K562 (cell line): ENCODE data around the gene PTPN1. TPM values are rescaled to one million over a fixed set of nuclear protein-coding genes. Genes with fewer than 3 reads are reported as not detected.
A peak's percentile ranks its signal among the peaks of the same experiment; 100 is the strongest.

ENCODE experiments used
- CBX1 ChIP-seq: sonication (generic); IDR thresholded peaks from 2 replicates; pipeline ENCODE4 v1.6.1; 2016; ENCODE audit warnings: antibody characterized with exemption, low read depth, mild to moderate bottlenecking
- DPF2 ChIP-seq: fragments of 450-650 bp; IDR thresholded peaks from 2 replicates; pipeline ENCODE4 v1.6.1; 2016
- FOSL1 ChIP-seq: fragments of 200-800 bp; sonication (Bioruptor generic); conservative IDR thresholded peaks from 2 replicates; pipeline ENCODE4 v1.6.1; 2016; ENCODE audit warnings: missing genetic modification characterization, missing compliant biosample characterization
- HINFP ChIP-seq: fragments of 450-650 bp; conservative IDR thresholded peaks from 2 replicates; pipeline ENCODE4 v1.6.1; 2016; ENCODE audit warnings: missing genetic modification characterization, low read depth, mild to moderate bottlenecking, control low read depth, missing compliant biosample characterization
- KHSRP ChIP-seq: fragments of 450-650 bp; IDR thresholded peaks from 2 replicates; pipeline ENCODE4 v1.6.1; 2017
- PHB ChIP-seq: fragments of 250-450 bp; sonication (Bioruptor Pico); IDR thresholded peaks from 2 replicates; pipeline ENCODE4 v1.5.0; 2021
- PHF8 ChIP-seq: fragments of 200-600 bp; sonication (generic); IDR thresholded peaks from 2 replicates; pipeline ENCODE4 v1.6.1; 2012; ENCODE audit warnings: mixed run types, mild to moderate bottlenecking, inconsistent platforms, low read length, moderate library complexity, borderline replicate concordance
- POLR2A ChIP-seq: fragments of 450-650 bp; conservative IDR thresholded peaks from 2 replicates; pipeline ENCODE4 v1.6.1; 2016
- POLR3G ChIP-seq: IDR thresholded peaks from 2 replicates; pipeline ENCODE4 v1.6.1; 2011; ENCODE audit not compliant: insufficient read length, insufficient replicate concordance; ENCODE audit errors: extremely low read depth
- PTTG1 ChIP-seq: fragments of 450-650 bp; IDR thresholded peaks from 2 replicates; pipeline ENCODE4 v1.6.1; 2016; ENCODE audit warnings: low read depth, mild to moderate bottlenecking, missing genetic modification characterization, missing compliant biosample characterization
- RBFOX2 ChIP-seq: fragments of 200-400 bp; formaldehyde crosslinking; IDR thresholded peaks from 2 replicates; pipeline ENCODE4 v1.6.1; 2017; ENCODE audit warnings: low read depth, mild to moderate bottlenecking, low read length, moderate library complexity
- RBM17 ChIP-seq: fragments of 200-400 bp; formaldehyde crosslinking; IDR thresholded peaks from 2 replicates; pipeline ENCODE4 v1.6.1; 2017; ENCODE audit warnings: low read depth, mild to moderate bottlenecking, low read length, borderline replicate concordance
- SNRNP70 ChIP-seq: fragments of 200-400 bp; formaldehyde crosslinking; optimal IDR thresholded peaks from 2 replicates; pipeline ENCODE3; 2017; ENCODE audit warnings: low read depth, low read length
- SPI1 ChIP-seq: IDR thresholded peaks from 2 replicates; pipeline ENCODE4 v1.6.1; 2011; ENCODE audit warnings: low read depth, low read length, control low read depth, borderline replicate concordance
- ZNF507 ChIP-seq: conservative IDR thresholded peaks from 2 replicates; pipeline ENCODE4 v1.6.1; 2017; ENCODE audit warnings: missing genetic modification characterization, missing compliant biosample characterization
- ZNF696 ChIP-seq: fragments of 250-450 bp; sonication (Bioruptor Pico); conservative IDR thresholded peaks from 2 replicates; pipeline ENCODE4 v1.4.0; 2020; ENCODE audit warnings: mild to moderate bottlenecking, moderate library complexity
- ZNF76 ChIP-seq: fragments of 250-450 bp; sonication (Bioruptor Pico); IDR thresholded peaks from 2 replicates; pipeline ENCODE4 v1.4.0; 2020; ENCODE audit warnings: mild to moderate bottlenecking, moderate library complexity, borderline replicate concordance
- ZZZ3 ChIP-seq: fragments of 450-650 bp; IDR thresholded peaks from 2 replicates; pipeline ENCODE4 v1.6.1; 2016; ENCODE audit warnings: antibody characterized with exemption, mild to moderate bottlenecking, moderate library complexity
- polyA plus RNA-seq, 8 experiments: library from polyadenylated mRNA; depleted of rRNA in 4 of 8; stranded (reverse) in 5 of 8; unstranded in 3 of 8; fragments of >200 nt; fragmentation: Nextera tagmentation in 2 of 8; fragmentation: Illumina TruSeq in 1 of 8; extraction: Ambion mirVana in 2 of 8; extraction: Trizol in 1 of 8; gene quantifications; 2 replicates each; pipeline versions ENCODE4 v1.2.1 to v1.2.3, GENCODE V29; 2011 to 2014; ENCODE audit warnings: inconsistent platforms in 1 of 8, missing spikeins in 1 of 8
- total RNA-seq, 7 experiments: library from RNA; depleted of rRNA in 6 of 7; stranded (reverse); fragments of >200 nt in 6 of 7; fragmentation: Illumina TruSeq in 2 of 7; extraction: Trizol in 2 of 7; gene quantifications; 2 replicates each; pipeline versions ENCODE4 v1.2.1 to v1.2.3, GENCODE V29; 2011 to 2021; ENCODE audit warnings: low replicate concordance in 1 of 7
- TF ChIP-seq, protein P1 (sequence below): IDR thresholded peaks from 2 replicates; pipeline ENCODE4 v1.6.1; 2012; ENCODE audit warnings: low read depth, low read length, improper control_type of control experiment, borderline replicate concordance
- TF ChIP-seq, protein P2 (sequence below): IDR thresholded peaks from 2 replicates; pipeline ENCODE4 v1.6.1; 2011; ENCODE audit not compliant: insufficient read length; ENCODE audit errors: extremely low read depth
- TF ChIP-seq, protein P3 (sequence below): fragments of 250-450 bp; sonication (Bioruptor Pico); IDR thresholded peaks from 2 replicates; pipeline ENCODE4 v1.4.0; 2020
- TF ChIP-seq, protein P4 (sequence below): sonication (generic); formaldehyde crosslinking; IDR thresholded peaks from 2 replicates; pipeline ENCODE4 v1.8.0; 2022; ENCODE audit warnings: mild to moderate bottlenecking, missing genetic modification reagents

The PTPN1 gene
- total and polyA plus RNA-seq, 9 of the 15 experiments (the other 6 are each of a cell fraction or from before 2014, with no cell fraction given): 11.0 to 85.3 (median 54.0) TPM

- TF ChIP-seq, protein P1, sequence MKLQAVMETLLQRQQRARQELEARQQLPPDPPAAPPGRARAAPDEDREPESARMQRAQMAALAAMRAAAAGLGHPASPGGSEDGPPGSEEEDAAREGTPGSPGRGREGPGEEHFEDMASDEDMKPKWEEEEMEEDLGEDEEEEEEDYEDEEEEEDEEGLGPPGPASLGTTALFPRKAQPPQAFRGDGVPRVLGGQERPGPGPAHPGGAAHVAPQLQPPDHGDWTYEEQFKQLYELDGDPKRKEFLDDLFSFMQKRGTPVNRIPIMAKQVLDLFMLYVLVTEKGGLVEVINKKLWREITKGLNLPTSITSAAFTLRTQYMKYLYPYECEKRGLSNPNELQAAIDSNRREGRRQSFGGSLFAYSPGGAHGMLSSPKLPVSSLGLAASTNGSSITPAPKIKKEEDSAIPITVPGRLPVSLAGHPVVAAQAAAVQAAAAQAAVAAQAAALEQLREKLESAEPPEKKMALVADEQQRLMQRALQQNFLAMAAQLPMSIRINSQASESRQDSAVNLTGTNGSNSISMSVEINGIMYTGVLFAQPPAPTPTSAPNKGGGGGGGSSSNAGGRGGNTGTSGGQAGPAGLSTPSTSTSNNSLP: no peak
- TF ChIP-seq ZNF507 (tag) (no peak), PTTG1 (tag) (no peak), POLR3G (no peak), RBM17 (no peak), HINFP (tag) (no peak), SPI1 (peak; percentile 86), PHF8 (peak; percentile 96), CBX1 (peak; percentile 81; the same call in 1 of the 2 replicates), SNRNP70 (no peak), FOSL1 (tag) (peak; percentile 74), ZNF76 (CRISPR knock-in tag) (no peak), KHSRP (no peak), DPF2 (peak; percentile 74; the same call in 1 of the 2 replicates), RBFOX2 (peak; percentile 99), ZNF696 (CRISPR knock-in tag) (no peak), ZZZ3 (no peak), POLR2A (peak; percentile 96), PHB (CRISPR knock-in tag) (peak; percentile 47; the same call in 1 of the 2 replicates)
- TF ChIP-seq, protein P2, sequence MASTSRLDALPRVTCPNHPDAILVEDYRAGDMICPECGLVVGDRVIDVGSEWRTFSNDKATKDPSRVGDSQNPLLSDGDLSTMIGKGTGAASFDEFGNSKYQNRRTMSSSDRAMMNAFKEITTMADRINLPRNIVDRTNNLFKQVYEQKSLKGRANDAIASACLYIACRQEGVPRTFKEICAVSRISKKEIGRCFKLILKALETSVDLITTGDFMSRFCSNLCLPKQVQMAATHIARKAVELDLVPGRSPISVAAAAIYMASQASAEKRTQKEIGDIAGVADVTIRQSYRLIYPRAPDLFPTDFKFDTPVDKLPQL: no peak
- TF ChIP-seq, protein P3, sequence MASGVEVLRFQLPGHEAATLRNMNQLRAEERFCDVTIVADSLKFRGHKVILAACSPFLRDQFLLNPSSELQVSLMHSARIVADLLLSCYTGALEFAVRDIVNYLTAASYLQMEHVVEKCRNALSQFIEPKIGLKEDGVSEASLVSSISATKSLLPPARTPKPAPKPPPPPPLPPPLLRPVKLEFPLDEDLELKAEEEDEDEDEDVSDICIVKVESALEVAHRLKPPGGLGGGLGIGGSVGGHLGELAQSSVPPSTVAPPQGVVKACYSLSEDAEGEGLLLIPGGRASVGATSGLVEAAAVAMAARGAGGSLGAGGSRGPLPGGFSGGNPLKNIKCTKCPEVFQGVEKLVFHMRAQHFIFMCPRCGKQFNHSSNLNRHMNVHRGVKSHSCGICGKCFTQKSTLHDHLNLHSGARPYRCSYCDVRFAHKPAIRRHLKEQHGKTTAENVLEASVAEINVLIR (CRISPR knock-in tag): no peak
- TF ChIP-seq, protein P4, sequence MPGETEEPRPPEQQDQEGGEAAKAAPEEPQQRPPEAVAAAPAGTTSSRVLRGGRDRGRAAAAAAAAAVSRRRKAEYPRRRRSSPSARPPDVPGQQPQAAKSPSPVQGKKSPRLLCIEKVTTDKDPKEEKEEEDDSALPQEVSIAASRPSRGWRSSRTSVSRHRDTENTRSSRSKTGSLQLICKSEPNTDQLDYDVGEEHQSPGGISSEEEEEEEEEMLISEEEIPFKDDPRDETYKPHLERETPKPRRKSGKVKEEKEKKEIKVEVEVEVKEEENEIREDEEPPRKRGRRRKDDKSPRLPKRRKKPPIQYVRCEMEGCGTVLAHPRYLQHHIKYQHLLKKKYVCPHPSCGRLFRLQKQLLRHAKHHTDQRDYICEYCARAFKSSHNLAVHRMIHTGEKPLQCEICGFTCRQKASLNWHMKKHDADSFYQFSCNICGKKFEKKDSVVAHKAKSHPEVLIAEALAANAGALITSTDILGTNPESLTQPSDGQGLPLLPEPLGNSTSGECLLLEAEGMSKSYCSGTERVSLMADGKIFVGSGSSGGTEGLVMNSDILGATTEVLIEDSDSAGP (CRISPR knock-in tag): no peak
These were observed at the start of gene PTPN1 (continued) for GRCh38 chr20:50509923-50510705.
